HepG2 (cell line): ENCODE data around the gene NT5C1A. TPM values are rescaled to one million over a fixed set of nuclear protein-coding genes. Genes with fewer than 3 reads are reported as not detected.

Source experiments
- ARID5B ChIP-seq: IDR thresholded peaks from 2 replicates; pipeline ENCODE4 v1.4.0; 2020; ENCODE audit warnings: mild to moderate bottlenecking, missing genetic modification reagents
- EP300 ChIP-seq, 3 experiments: sonication (generic) in 1 of 3; formaldehyde crosslinking in 1 of 3; IDR thresholded peaks; 2 replicates each; pipeline versions ENCODE4 v1.5.1 to v1.6.1; 2011 to 2020; ENCODE audit warnings: low read depth in 2 of 3, low read length in 2 of 3, borderline replicate concordance in 1 of 3, improper control_type of control experiment in 1 of 3, mild to moderate bottlenecking in 1 of 3, missing genetic modification reagents in 1 of 3, moderate library complexity in 1 of 3
- GZF1 ChIP-seq: sonication (generic); formaldehyde crosslinking; IDR thresholded peaks from 2 replicates; pipeline ENCODE4 v1.5.1; 2020; ENCODE audit warnings: mild to moderate bottlenecking, missing genetic modification reagents
- KDM2A ChIP-seq: sonication (generic); formaldehyde crosslinking; IDR thresholded peaks from 2 replicates; pipeline ENCODE4 v1.4.0; 2020; ENCODE audit warnings: low read depth, missing genetic modification reagents, borderline replicate concordance
- POGZ ChIP-seq: sonication (generic); formaldehyde crosslinking; IDR thresholded peaks from 2 replicates; pipeline ENCODE4 v1.4.0; 2020; ENCODE audit warnings: mild to moderate bottlenecking, missing genetic modification reagents
- U2AF2 ChIP-seq: fragments of 200-400 bp; formaldehyde crosslinking; IDR thresholded peaks from 2 replicates; pipeline ENCODE4 v1.6.1; 2017; ENCODE audit warnings: low read depth, mild to moderate bottlenecking, low read length
- ZBTB7B ChIP-seq: sonication (generic); formaldehyde crosslinking; IDR thresholded peaks from 2 replicates; pipeline ENCODE4 v1.4.0; 2020; ENCODE audit warnings: missing genetic modification reagents
- ZNF501 ChIP-seq: sonication (generic); formaldehyde crosslinking; IDR thresholded peaks from 2 replicates; pipeline ENCODE4 v1.5.1; 2020; ENCODE audit warnings: mild to moderate bottlenecking, moderate library complexity, missing genetic modification reagents
- polyA plus RNA-seq, 8 experiments: library from polyadenylated mRNA; depleted of rRNA in 3 of 8; stranded (reverse) in 7 of 8; unstranded in 1 of 8; fragments of >200 nt; fragmentation: Illumina TruSeq in 4 of 8; extraction: Trizol in 4 of 8; gene quantifications; 2 replicates each; pipeline versions ENCODE4 v1.2.1 to v1.2.3, GENCODE V29; 2011 to 2016; ENCODE audit warnings: low read depth in 4 of 8, missing spikeins in 1 of 8, mixed read lengths in 1 of 8; ENCODE audit not compliant: insufficient read depth in 1 of 8
- total RNA-seq, 5 experiments: library from RNA; depleted of rRNA; stranded (reverse); fragments of >200 nt; fragmentation: Illumina TruSeq; extraction: Trizol; gene quantifications; 2 replicates each; pipeline ENCODE4 v1.2.3, GENCODE V29; 2016; ENCODE audit warnings: low read depth in 1 of 5
- TF ChIP-seq, protein P1 (sequence below): sonication (generic); formaldehyde crosslinking; IDR thresholded peaks from 2 replicates; pipeline ENCODE4 v1.5.1; 2020; ENCODE audit warnings: mild to moderate bottlenecking, moderate library complexity, missing genetic modification reagents
- TF ChIP-seq, protein P2 (sequence below): sonication (generic); formaldehyde crosslinking; IDR thresholded peaks from 2 replicates; pipeline ENCODE4 v1.4.0; 2020; ENCODE audit warnings: low read depth, mild to moderate bottlenecking, missing genetic modification reagents
- TF ChIP-seq, protein P3 (sequence below): IDR thresholded peaks from 2 replicates; pipeline ENCODE4 v1.6.1; 2016; ENCODE audit warnings: mild to moderate bottlenecking, missing biosample characterization, missing genetic modification reagents
- TF ChIP-seq, protein P4 (sequence below): fragments of 450-650 bp; IDR thresholded peaks from 2 replicates; pipeline ENCODE4 v1.6.1; 2017; ENCODE audit warnings: mild to moderate bottlenecking

Gene NT5C1A
- total and polyA plus RNA-seq, 2 of the 13 experiments (the other 11 are each of a cell fraction or from before 2014, with no cell fraction given) = not detected

DNA sequence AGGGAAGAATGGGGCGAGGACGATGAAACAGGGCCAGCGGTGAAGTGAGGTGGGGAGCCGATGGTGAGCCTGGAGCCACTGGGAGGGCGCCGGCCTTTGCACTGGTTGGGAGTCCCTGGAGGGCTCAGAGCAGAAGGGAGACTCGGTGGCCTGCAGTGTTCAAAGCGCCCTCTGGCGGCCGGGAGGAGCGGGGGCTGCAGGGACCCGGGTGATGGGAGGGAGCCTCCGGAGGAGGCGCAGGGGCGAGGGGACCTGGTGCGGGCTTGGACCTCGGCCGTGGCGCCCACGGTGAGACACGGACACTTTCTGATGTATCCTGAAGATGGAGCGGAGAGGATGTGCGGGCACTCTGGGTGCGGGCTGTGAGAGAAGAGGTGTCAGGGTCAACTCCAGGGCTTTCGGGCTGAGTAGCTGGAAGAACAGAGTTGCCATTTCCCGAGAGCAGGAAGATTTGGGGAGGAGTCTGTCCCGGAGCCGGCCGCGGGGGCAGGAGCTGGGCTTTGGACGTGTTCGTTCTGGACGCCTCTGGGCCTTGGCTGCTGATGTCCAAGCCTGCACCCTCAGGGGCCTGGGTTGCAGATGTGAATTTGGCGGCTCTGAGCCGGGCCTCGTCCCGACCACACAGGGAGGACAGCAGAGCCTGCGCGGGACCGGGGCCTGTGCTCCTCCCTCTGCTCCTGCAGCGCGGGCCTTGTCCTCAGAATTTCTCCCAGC is 62.1 kb downstream of the NT5C1A start (continued):
- TF ChIP-seq, protein P1, sequence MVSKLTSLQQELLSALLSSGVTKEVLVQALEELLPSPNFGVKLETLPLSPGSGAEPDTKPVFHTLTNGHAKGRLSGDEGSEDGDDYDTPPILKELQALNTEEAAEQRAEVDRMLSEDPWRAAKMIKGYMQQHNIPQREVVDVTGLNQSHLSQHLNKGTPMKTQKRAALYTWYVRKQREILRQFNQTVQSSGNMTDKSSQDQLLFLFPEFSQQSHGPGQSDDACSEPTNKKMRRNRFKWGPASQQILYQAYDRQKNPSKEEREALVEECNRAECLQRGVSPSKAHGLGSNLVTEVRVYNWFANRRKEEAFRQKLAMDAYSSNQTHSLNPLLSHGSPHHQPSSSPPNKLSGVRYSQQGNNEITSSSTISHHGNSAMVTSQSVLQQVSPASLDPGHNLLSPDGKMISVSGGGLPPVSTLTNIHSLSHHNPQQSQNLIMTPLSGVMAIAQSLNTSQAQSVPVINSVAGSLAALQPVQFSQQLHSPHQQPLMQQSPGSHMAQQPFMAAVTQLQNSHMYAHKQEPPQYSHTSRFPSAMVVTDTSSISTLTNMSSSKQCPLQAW = peak; percentile 53
- TF ChIP-seq POGZ = peak; percentile 86
- TF ChIP-seq KDM2A = peak; percentile 59; the same call in 1 of the 2 replicates
- TF ChIP-seq U2AF2 = no peak
- TF ChIP-seq, protein P2, sequence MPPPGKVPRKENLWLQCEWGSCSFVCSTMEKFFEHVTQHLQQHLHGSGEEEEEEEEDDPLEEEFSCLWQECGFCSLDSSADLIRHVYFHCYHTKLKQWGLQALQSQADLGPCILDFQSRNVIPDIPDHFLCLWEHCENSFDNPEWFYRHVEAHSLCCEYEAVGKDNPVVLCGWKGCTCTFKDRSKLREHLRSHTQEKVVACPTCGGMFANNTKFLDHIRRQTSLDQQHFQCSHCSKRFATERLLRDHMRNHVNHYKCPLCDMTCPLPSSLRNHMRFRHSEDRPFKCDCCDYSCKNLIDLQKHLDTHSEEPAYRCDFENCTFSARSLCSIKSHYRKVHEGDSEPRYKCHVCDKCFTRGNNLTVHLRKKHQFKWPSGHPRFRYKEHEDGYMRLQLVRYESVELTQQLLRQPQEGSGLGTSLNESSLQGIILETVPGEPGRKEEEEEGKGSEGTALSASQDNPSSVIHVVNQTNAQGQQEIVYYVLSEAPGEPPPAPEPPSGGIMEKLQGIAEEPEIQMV (CRISPR knock-in tag) = no peak
- TF ChIP-seq ARID5B = peak; percentile 29; the same call in 1 of the 2 replicates
- no peak for TF ChIP-seq EP300 (IDR thresholded peaks at IDR 0.05; ENCODE audit: low read depth in 2 of 2, low read length in 2 of 2)
- TF ChIP-seq EP300 (CRISPR knock-in tag; IDR thresholded peaks at IDR 0.05; ENCODE audit: borderline replicate concordance) = no peak
- 0 out of 2 replicates have a peak, but pooled peaks have one; percentile 23 for TF ChIP-seq ZNF501
- peak; percentile 63; the same call in 1 of the 2 replicates for TF ChIP-seq ZBTB7B (CRISPR knock-in tag)
- TF ChIP-seq, protein P3, sequence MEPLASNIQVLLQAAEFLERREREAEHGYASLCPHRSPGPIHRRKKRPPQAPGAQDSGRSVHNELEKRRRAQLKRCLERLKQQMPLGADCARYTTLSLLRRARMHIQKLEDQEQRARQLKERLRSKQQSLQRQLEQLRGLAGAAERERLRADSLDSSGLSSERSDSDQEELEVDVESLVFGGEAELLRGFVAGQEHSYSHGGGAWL (CRISPR knock-in tag) = no peak
- TF ChIP-seq, protein P4, sequence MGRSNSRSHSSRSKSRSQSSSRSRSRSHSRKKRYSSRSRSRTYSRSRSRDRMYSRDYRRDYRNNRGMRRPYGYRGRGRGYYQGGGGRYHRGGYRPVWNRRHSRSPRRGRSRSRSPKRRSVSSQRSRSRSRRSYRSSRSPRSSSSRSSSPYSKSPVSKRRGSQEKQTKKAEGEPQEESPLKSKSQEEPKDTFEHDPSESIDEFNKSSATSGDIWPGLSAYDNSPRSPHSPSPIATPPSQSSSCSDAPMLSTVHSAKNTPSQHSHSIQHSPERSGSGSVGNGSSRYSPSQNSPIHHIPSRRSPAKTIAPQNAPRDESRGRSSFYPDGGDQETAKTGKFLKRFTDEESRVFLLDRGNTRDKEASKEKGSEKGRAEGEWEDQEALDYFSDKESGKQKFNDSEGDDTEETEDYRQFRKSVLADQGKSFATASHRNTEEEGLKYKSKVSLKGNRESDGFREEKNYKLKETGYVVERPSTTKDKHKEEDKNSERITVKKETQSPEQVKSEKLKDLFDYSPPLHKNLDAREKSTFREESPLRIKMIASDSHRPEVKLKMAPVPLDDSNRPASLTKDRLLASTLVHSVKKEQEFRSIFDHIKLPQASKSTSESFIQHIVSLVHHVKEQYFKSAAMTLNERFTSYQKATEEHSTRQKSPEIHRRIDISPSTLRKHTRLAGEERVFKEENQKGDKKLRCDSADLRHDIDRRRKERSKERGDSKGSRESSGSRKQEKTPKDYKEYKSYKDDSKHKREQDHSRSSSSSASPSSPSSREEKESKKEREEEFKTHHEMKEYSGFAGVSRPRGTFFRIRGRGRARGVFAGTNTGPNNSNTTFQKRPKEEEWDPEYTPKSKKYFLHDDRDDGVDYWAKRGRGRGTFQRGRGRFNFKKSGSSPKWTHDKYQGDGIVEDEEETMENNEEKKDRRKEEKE = no peak
- no peak for TF ChIP-seq GZF1 (CRISPR knock-in tag)
